NB4 (cell line): ENCODE data around the gene SLC8A2.

ENCODE experiments used
- DNase-seq: peaks from one replicate; pipeline ENCODE4 v3.0.0; 2010; ENCODE audit warnings: low read depth
- H3K4me3 ChIP-seq: one replicate; pipeline ENCODE4 v1.5.1; 2011; ENCODE audit warnings: mild to moderate bottlenecking, low read depth, low read length, moderate library complexity
- CTCF ChIP-seq: IDR thresholded peaks from one replicate; pipeline ENCODE4 v1.5.1; 2012; ENCODE audit warnings: low read depth, low read length
- MAX ChIP-seq: IDR thresholded peaks from 2 replicates; pipeline ENCODE4 v1.6.1; 2011; ENCODE audit warnings: low read depth, low read length
- MYC ChIP-seq: IDR thresholded peaks from 2 replicates; pipeline ENCODE4 v1.6.1; 2011; ENCODE audit warnings: low read depth, low read length
- POLR2A ChIP-seq: IDR thresholded peaks from 2 replicates; pipeline ENCODE4 v1.6.1; 2011; ENCODE audit warnings: mild to moderate bottlenecking; ENCODE audit not compliant: insufficient read length; ENCODE audit errors: extremely low read depth

Gene SLC8A2

GRCh38 chr19:47499371-47499770, 27.7 kb upstream of the SLC8A2 start:
- TF ChIP-seq MAX (no peak), CTCF (no peak), POLR2A (no peak), MYC (no peak)
- no peak for DNase-seq
- H3K4me3 ChIP-seq, result no peak overlapping the region

GRCh38 chr19:47498561-47498960, 26.9 kb upstream of the SLC8A2 start:
- H3K4me3 ChIP-seq, result no peak overlapping the region
- no peak for TF ChIP-seq MYC
- no peak for TF ChIP-seq MAX
- TF ChIP-seq CTCF, result no peak
- TF ChIP-seq POLR2A, result no peak
- no peak for DNase-seq

- H3K4me3 ChIP-seq, result no peak overlapping the region
- TF ChIP-seq CTCF (no peak), MAX (no peak)
- no peak for DNase-seq
Measured at GRCh38 chr19:47497821-47498520, 26.3 kb upstream of the SLC8A2 start.

GRCh38 chr19:47497050-47497766, 25.5 kb upstream of the SLC8A2 start:
- TF ChIP-seq MYC (no peak), POLR2A (no peak)
- no peak overlapping the region for H3K4me3 ChIP-seq
- DNase-seq, result no peak

- no peak overlapping the region for H3K4me3 ChIP-seq
- no peak for TF ChIP-seq MYC
- no peak for TF ChIP-seq CTCF
- TF ChIP-seq MAX, result no peak
- TF ChIP-seq POLR2A, result no peak
- DNase-seq, result no peak
Measured at GRCh38 chr19:47495478-47496372, 24.0 kb upstream of the SLC8A2 start.

- TF ChIP-seq MYC (no peak), CTCF (no peak), MAX (no peak), POLR2A (no peak)
- DNase-seq, result no peak
- no peak overlapping the region for H3K4me3 ChIP-seq
Measured at GRCh38 chr19:47494729-47495128, 23.0 kb upstream of the SLC8A2 start.
